Osteocyte (in vitro differentiated cells): ENCODE measurements around the gene EPPIN. TPM values are rescaled to one million over a fixed set of nuclear protein-coding genes. Genes with fewer than 3 reads are reported as not detected.

Experiments used
- DNase-seq: peaks from one replicate; pipeline ENCODE4 v3.0.0; 2021; ENCODE audit warnings: mixed read lengths; ENCODE audit not compliant: unreplicated experiment; ENCODE audit errors: extremely low spot score
- H3K27ac Mint-ChIP-seq: one replicate; pipeline ENCODE4 v1.8.0; 2021; ENCODE audit warnings: mild to moderate bottlenecking, mixed read lengths; ENCODE audit not compliant: unreplicated experiment
- H3K27me3 Mint-ChIP-seq: one replicate; pipeline ENCODE4 v1.8.0; 2021; ENCODE audit warnings: mixed read lengths; ENCODE audit not compliant: unreplicated experiment
- H3K36me3 Mint-ChIP-seq: one replicate; pipeline ENCODE4 v1.8.0; 2021; ENCODE audit warnings: mixed read lengths; ENCODE audit not compliant: unreplicated experiment
- H3K4me1 Mint-ChIP-seq: one replicate; pipeline ENCODE4 v1.8.0; 2021; ENCODE audit warnings: mixed read lengths; ENCODE audit not compliant: unreplicated experiment
- H3K4me3 Mint-ChIP-seq: one replicate; pipeline ENCODE4 v1.8.0; 2021; ENCODE audit warnings: mild to moderate bottlenecking, moderate library complexity, mixed read lengths; ENCODE audit not compliant: unreplicated experiment
- H3K9me3 Mint-ChIP-seq: one replicate; pipeline ENCODE4 v1.8.0; 2021; ENCODE audit warnings: mixed read lengths; ENCODE audit not compliant: unreplicated experiment
- CTCF ChIP-seq: fragments of 200-600 bp; sonication (generic); IDR thresholded peaks from 2 replicates; pipeline ENCODE4 v1.5.0; 2021; ENCODE audit warnings: antibody characterized with exemption, mild to moderate bottlenecking, moderate library complexity
- total RNA-seq: library from RNA; stranded (reverse); gene quantifications from 2 replicates; pipeline ENCODE4 v1.2.1, GENCODE V29; 2021

The EPPIN gene
- total RNA-seq, 1 donor from 2014 or later, result not detected

DNA sequence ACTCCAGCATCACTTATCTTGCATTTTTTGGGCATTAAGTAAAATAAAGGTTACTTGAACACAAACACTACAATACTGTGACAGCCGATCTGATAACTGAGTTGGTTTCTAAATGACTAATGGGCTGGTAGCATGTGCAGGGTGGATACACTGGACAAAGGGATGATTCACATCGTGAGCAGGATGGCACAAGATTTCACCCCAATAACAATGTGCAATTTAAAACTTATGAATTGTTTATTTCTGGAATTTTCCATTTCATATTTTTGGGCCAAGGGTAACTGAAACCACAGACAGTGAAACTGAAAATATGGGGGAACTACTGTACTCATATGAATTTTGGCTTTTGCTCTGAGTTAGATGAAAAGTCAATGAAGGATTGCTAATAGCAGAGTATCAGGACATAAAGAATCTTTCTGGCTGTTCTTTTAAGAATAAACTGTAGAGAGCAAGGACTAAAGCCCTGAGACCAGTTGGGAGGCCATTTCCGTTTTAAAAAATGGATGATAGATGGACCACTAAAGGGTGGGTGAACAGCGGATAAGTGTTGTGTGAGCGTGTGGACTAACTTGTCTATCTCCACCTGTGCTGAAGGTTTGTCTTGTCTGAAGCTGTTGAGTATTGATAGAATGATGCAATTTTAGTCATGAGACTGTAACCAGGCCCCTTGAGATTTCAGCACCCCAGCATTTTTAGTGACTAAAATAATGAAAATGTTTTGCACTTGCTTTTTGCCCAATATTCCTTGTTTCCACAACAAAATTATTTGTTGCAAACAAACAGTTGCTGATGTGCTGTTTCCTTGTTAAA lies 40.0 kb downstream of the EPPIN start:
- Mint-ChIP-seq H3K36me3 (no peaks in the 10 kb centered on the region), H3K27me3 (peaks cover 24% of the 10 kb centered on the region), H3K4me3 (no peak overlapping the region), H3K4me1 (no peaks in the 10 kb centered on the region), H3K9me3 (no peaks in the 10 kb centered on the region), H3K27ac (no peak overlapping the region)
- DNase-seq, result peak; percentile 27
- TF ChIP-seq CTCF, result no peak

- no peaks in the 10 kb centered on the region for H3K4me1 Mint-ChIP-seq
- no peak overlapping the region for H3K27ac Mint-ChIP-seq
These were observed 40.8 kb downstream of the EPPIN start for GRCh38 chr20:45506398-45506797.

DNA sequence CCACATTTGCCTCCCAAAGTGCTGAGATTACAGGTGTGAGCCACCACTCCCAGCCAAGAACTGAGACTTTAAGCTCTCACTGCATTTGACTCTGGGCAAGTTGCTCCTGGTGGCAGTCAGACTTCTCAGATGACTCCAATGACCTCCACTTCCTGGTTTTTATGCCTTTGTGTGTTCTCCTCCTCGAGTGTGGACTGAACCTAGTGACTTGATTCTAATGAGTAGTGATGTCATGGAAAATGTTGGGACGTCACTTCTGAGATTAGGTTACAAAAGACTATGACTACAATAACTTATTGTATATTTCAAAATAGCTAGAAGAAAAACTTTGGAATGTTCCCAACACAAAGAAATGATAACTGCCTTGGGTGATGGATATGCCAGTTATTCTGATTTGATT lies 43.8 kb downstream of the EPPIN start:
- no peaks in the 10 kb centered on the region for H3K36me3 Mint-ChIP-seq
- peaks cover 14% of the 10 kb centered on the region for H3K27me3 Mint-ChIP-seq
- no peaks in the 10 kb centered on the region for H3K9me3 Mint-ChIP-seq
- H3K27ac Mint-ChIP-seq, result no peak overlapping the region
- no peaks in the 10 kb centered on the region for H3K4me1 Mint-ChIP-seq
- H3K4me3 Mint-ChIP-seq, result no peak overlapping the region
- no peak for DNase-seq
- no peak for TF ChIP-seq CTCF

More at GRCh38 chr20:45506398-45506797, 40.8 kb downstream of the EPPIN start:
- no peak for TF ChIP-seq CTCF
- no peak overlapping the region for H3K4me3 Mint-ChIP-seq
- H3K36me3 Mint-ChIP-seq, result no peaks in the 10 kb centered on the region
- no peaks in the 10 kb centered on the region for H3K9me3 Mint-ChIP-seq
- peaks cover 22% of the 10 kb centered on the region for H3K27me3 Mint-ChIP-seq
- no peak for DNase-seq

DNA sequence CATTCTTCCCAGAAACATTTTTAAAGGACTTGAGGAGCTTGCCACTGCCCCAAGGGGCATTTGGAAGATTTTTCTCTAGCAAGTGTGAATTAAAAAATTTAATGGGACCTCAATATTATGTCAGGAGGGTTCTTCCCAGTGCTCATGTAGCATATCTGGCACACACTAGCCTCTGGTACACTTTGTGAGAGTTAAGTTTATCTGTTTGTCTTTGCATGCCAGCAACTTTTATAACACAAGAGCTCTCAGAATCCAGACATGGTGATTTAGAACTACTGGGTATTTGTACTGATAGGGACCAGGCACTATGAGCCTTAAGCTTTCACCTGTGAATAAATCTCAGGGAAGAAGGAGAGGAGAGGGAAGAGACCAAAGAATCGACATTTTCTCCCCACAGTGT lies 44.6 kb downstream of the EPPIN start:
- TF ChIP-seq CTCF, result no peak
- Mint-ChIP-seq H3K27ac (no peak overlapping the region), H3K27me3 (peaks cover 11% of the 10 kb centered on the region), H3K4me1 (no peaks in the 10 kb centered on the region), H3K9me3 (no peaks in the 10 kb centered on the region), H3K4me3 (no peak overlapping the region), H3K36me3 (no peaks in the 10 kb centered on the region)
- DNase-seq, result no peak

DNA sequence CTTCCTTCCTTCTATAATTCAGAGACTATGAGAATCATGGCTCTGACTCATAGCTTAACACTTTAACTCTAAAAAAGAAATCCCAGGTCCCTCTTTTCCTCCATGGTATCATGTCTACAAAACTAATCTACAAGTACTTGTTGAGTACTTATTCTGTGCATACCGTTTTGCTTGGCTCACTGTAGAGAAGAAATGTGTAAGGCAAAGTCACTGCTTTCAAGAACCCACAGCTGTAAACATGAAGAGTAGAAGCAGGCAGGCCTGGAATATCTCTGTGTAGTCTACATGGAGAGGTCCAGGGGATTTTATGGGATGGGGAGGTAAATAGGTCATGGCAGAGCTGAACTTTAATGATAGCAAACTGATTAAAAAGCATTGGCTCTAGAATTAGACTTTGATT lies 45.6 kb downstream of the EPPIN start:
- no peaks in the 10 kb centered on the region for H3K4me1 Mint-ChIP-seq
- no peak overlapping the region for H3K4me3 Mint-ChIP-seq
- peaks cover 11% of the 10 kb centered on the region for H3K27me3 Mint-ChIP-seq
- H3K36me3 Mint-ChIP-seq, result no peaks in the 10 kb centered on the region
- DNase-seq, result no peak
- no peak overlapping the region for H3K27ac Mint-ChIP-seq
- H3K9me3 Mint-ChIP-seq, result no peaks in the 10 kb centered on the region
- no peak for TF ChIP-seq CTCF
